Left ventricle myocardium inferior (tissue), 1 donor: Measurements from ENCODE around the gene VIPR1. TPM values are rescaled to one million over a fixed set of nuclear protein-coding genes. Genes with fewer than 3 reads are reported as not detected.

Experiments used
- DNase-seq: peaks from one replicate; pipeline ENCODE4 v3.0.0-alpha.2; 2020
- H3K27ac ChIP-seq: fragments of 200-600 bp; replicated peaks from 2 replicates; pipeline ENCODE4 v1.8.0; 2021
- H3K27me3 ChIP-seq: fragments of 200-600 bp; 2 replicates; pipeline ENCODE4 v1.8.0; 2021; ENCODE audit warnings: low read depth
- H3K36me3 ChIP-seq: fragments of 200-600 bp; 2 replicates; pipeline ENCODE4 v1.8.0; 2021
- H3K4me1 ChIP-seq: fragments of 200-600 bp; 2 replicates; pipeline ENCODE4 v1.8.0; 2021
- H3K4me3 ChIP-seq: fragments of 200-600 bp; 2 replicates; pipeline ENCODE4 v1.8.0; 2021; ENCODE audit warnings: mild to moderate bottlenecking, moderate library complexity
- H3K9me3 ChIP-seq: fragments of 200-600 bp; replicated peaks from 2 replicates; pipeline ENCODE4 v1.8.0; 2021
- intact Hi-C: fragments of 100-400 bp; cut with micrococcal nuclease; formaldehyde crosslinking; loops from one replicate; pipeline ENCODE4 v1.11.0; 2022
- total RNA-seq: library from RNA; stranded (reverse); fragmentation: NEBNext Ultra II Directional; extraction: Animal tissue kit (Norgen Biotek cat#: 25700); gene quantifications from one replicate; pipeline ENCODE4 v1.2.1, GENCODE V29; 2021
- TF ChIP-seq, protein P1 (sequence below): fragments of 200-600 bp; IDR thresholded peaks from 2 replicates; pipeline ENCODE4 v1.8.0; 2021; ENCODE audit warnings: antibody characterized with exemption, mild to moderate bottlenecking, borderline replicate concordance
- donor health status: DM: no; HTN: yes; CAD: no; lungs with severe emphysema.

Gene VIPR1
- total RNA-seq, 1 donor from 2014 or later, result 1.7 TPM

DNA sequence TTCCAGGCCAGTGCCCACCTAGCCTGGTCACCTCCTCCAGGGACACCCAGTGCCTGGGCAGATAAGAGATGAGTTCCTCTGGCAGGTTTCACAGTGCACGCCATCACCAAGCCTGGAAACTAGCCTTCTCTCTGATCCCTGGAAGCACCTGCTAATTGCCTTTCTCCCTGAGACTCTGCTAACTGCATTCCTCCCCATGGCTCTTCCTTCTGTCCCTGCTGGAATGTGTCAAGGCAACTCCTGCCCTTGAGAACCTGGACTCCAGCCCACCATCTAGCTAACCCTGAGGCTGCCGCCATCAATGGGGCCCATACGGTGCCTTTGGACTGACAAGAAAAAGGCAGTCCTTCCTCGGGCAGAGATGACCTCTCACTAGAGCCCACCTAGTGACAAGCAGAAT lies 18.5 kb downstream of the VIPR1 start:
- no peaks in the 10 kb centered on the region for H3K36me3 ChIP-seq
- no peak for DNase-seq
- TF ChIP-seq, protein P1, sequence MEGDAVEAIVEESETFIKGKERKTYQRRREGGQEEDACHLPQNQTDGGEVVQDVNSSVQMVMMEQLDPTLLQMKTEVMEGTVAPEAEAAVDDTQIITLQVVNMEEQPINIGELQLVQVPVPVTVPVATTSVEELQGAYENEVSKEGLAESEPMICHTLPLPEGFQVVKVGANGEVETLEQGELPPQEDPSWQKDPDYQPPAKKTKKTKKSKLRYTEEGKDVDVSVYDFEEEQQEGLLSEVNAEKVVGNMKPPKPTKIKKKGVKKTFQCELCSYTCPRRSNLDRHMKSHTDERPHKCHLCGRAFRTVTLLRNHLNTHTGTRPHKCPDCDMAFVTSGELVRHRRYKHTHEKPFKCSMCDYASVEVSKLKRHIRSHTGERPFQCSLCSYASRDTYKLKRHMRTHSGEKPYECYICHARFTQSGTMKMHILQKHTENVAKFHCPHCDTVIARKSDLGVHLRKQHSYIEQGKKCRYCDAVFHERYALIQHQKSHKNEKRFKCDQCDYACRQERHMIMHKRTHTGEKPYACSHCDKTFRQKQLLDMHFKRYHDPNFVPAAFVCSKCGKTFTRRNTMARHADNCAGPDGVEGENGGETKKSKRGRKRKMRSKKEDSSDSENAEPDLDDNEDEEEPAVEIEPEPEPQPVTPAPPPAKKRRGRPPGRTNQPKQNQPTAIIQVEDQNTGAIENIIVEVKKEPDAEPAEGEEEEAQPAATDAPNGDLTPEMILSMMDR, result no peak
- no peak overlapping the region for H3K27ac ChIP-seq
- peaks cover 20% of the 10 kb centered on the region for H3K4me1 ChIP-seq
- H3K9me3 ChIP-seq, result no peaks in the 10 kb centered on the region
- H3K4me3 ChIP-seq, result no peak overlapping the region
- intact Hi-C loops, result no loop called here
- H3K27me3 ChIP-seq, result no peaks in the 10 kb centered on the region

- Histone ChIP-seq H3K4me3 (no peak overlapping the region), H3K4me1 (peaks cover 9% of the 10 kb centered on the region), H3K27me3 (no peaks in the 10 kb centered on the region), H3K9me3 (no peaks in the 10 kb centered on the region), H3K36me3 (no peaks in the 10 kb centered on the region), H3K27ac (no peak overlapping the region)
- TF ChIP-seq, protein P1, result no peak
- no peak for DNase-seq
- intact Hi-C loops, result no loop called here
Observed at GRCh38 chr3:42524751-42525150, 22.3 kb downstream of the VIPR1 start.

DNA sequence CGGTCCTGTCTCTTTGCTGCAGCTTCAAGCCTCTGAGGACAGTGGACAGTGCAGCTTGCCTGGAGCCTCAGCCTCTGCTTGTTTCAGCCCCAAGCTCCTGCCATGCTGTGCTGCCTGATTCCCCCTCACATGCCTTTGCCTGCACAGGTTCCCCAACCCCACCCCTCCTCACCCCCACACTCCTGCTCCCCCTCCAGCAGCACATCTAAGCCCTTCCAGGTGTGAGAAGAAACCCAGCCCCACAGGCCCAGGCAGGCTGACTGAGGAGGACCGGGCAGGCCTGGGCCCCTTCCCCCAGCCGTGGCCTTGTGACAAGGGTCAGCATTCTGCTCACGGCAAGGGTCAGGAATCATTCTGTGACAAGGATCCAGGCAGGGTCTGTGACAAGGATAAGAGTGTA lies 22.8 kb downstream of the VIPR1 start:
- Histone ChIP-seq H3K9me3 (no peaks in the 10 kb centered on the region), H3K36me3 (no peaks in the 10 kb centered on the region), H3K27ac (no peak overlapping the region), H3K4me3 (no peak overlapping the region), H3K27me3 (no peaks in the 10 kb centered on the region), H3K4me1 (peaks cover 9% of the 10 kb centered on the region)
- DNase-seq, result no peak
- TF ChIP-seq, protein P1, result no peak
- intact Hi-C loops, result no loop called here

DNA sequence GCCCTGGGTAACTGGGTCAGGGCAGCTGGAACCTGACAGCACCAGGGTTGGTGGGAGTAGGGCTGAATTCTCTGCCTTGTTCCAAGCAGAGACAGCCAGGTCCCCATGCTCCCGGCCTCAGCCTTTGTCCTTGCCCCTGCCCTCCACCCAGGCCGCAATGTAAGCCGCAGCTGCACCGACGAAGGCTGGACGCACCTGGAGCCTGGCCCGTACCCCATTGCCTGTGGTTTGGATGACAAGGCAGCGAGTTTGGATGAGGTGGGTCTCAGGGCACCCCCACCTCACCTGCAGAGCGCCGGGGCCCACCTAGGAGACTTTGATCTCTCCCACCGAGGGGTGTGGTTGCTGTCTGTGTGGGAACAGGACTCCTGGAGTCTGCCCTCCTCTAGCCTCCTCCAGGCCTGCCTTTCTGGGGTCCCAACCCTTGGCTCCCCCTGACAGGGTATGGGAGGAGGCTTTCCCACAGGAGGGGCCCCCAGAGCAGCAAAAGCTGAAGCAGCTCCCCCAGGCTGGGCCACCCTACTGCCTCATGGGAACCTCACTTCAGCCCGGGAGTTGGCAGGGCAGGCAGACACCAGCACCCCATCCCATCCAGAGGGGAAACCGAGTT lies 23.4 kb downstream of the VIPR1 start:
- H3K36me3 ChIP-seq, result no peaks in the 10 kb centered on the region
- no peaks in the 10 kb centered on the region for H3K27me3 ChIP-seq
- TF ChIP-seq, protein P1, result no peak
- no peak overlapping the region for H3K4me3 ChIP-seq
- intact Hi-C loops, result no loop called here
- H3K4me1 ChIP-seq, result peaks cover 4% of the 10 kb centered on the region
- H3K9me3 ChIP-seq, result no peaks in the 10 kb centered on the region
- DNase-seq, result no peak
- H3K27ac ChIP-seq, result no peak overlapping the region

DNA sequence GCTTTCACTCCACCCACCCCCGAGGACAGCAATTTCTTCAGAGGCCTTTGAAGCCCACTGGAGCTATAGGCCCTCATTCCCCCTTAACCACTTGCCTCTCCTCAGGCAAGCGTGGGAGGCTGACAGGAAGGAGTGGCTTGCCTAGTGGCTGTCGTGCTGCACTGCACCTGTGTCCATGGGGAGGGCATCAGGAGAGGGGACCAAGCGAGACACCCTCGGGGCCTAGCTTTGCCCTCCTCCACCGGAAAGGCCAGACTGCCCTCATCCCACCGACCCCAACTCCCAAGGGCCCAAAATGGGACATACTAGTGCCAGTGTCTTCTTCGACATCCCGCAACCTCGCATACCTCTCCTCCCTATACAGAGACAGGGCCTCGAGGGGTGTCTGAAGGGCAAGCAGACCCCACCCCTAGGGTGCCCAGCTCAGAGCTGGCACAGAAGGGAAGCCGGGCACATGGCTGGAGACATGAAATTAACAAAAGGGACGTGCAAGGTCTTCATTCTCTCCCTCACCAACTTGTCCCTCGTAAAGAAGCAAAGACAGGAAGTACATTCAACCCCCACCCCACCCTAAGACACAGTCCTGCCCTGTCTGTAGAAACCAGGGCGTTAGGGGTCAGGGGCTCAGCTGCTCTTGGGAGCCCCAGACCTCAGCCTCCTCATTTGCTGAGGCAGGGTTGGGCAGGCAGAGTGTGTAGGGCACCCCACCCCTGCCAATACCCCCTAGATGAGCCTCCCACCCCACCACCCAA lies 24.3 kb downstream of the VIPR1 start:
- DNase-seq, result no peak
- Histone ChIP-seq H3K36me3 (no peaks in the 10 kb centered on the region), H3K27me3 (no peaks in the 10 kb centered on the region), H3K9me3 (no peaks in the 10 kb centered on the region), H3K27ac (no peak overlapping the region), H3K4me3 (no peak overlapping the region), H3K4me1 (no peaks in the 10 kb centered on the region)
- intact Hi-C loops, result no loop called here
- TF ChIP-seq, protein P1, result no peak
